Stomach (tissue), 9 donors: ENCODE results near the gene GIMAP7. TPM values are rescaled to one million over a fixed set of nuclear protein-coding genes. Genes with fewer than 3 reads are reported as not detected.

Source experiments
- DNase-seq, 2 donors: peaks; one replicate each; pipeline versions ENCODE4 v3.0.0 to v3.0.0-alpha.2; 2013 to 2019
- H3K27ac ChIP-seq, 5 donors: fragments of 200-600 bp in 4 of 5; sonication (generic) in 4 of 5; one replicate each; pipeline ENCODE4 v1.5.1; 2013 to 2019; ENCODE audit warnings: mild to moderate bottlenecking in 1 of 5, moderate library complexity in 1 of 5
- H3K27me3 ChIP-seq, 3 donors: fragments of 200-600 bp; sonication (generic); one replicate each; pipeline ENCODE4 v1.5.1; 2017 to 2019; ENCODE audit warnings: mixed run types in 1 of 3
- H3K36me3 ChIP-seq, 4 donors: fragments of 200-600 bp; sonication (generic); 1 replicate in 3 of 4; 2 replicates in 1 of 4; pipeline ENCODE4 v1.5.1; 2016 to 2019
- H3K4me1 ChIP-seq, 4 donors: fragments of 200-600 bp; sonication (generic); one replicate each; pipeline ENCODE4 v1.5.1; 2016 to 2019
- H3K4me3 ChIP-seq, 4 donors: fragments of 200-600 bp; sonication (generic) in 3 of 4; one replicate each; pipeline ENCODE4 v1.5.1; 2016 to 2019; ENCODE audit warnings: mild to moderate bottlenecking in 1 of 4
- H3K9me3 ChIP-seq, 4 donors: fragments of 200-600 bp; sonication (generic); one replicate each; pipeline ENCODE4 v1.5.1; 2016 to 2019
- EP300 ChIP-seq: sonication (generic); formaldehyde crosslinking; IDR thresholded peaks from one replicate; pipeline ENCODE4 v1.6.1; 2017; ENCODE audit warnings: antibody characterized with exemption
- POLR2A ChIP-seq, 4 donors: fragments of 450-650 bp; IDR thresholded peaks; one replicate each; pipeline ENCODE4 v1.6.1; 2016; ENCODE audit warnings: antibody characterized with exemption in 4 of 4, control low read depth in 2 of 4, mild to moderate bottlenecking in 1 of 4, moderate library complexity in 1 of 4
- POLR2AphosphoS5 ChIP-seq, 3 donors: sonication (generic); formaldehyde crosslinking; IDR thresholded peaks; one replicate each; pipeline ENCODE4 v1.6.1; 2016; ENCODE audit warnings: antibody characterized with exemption in 3 of 3
- WGBS, 5 donors: extraction: QIAGEN DNeasy Blood & Tissue Kit in 3 of 5; methylation state at CpG; one replicate each; pipeline versions ENCODE4 v1.1.5 to v1.1.7; 2013 to 2018; 5-methylcytosine and 5-hydroxymethylcytosine counted together
- intact Hi-C: fragments of 100-400 bp; cut with DNase I; formaldehyde crosslinking; loops from one replicate; pipeline ENCODE4 v1.15.1; 2023; ENCODE audit warnings: low total_unique reads
- polyA plus RNA-seq, 3 donors: library from polyadenylated mRNA; stranded (reverse); fragments of 200-250 nt; gene quantifications; one replicate each; pipeline ENCODE4 v1.2.3, GENCODE V29; 2013
- total RNA-seq, 5 donors: library from RNA; depleted of rRNA; stranded (reverse); fragments of >200 nt; gene quantifications; one replicate each; pipeline versions ENCODE4 v1.1.0 to v1.2.3, GENCODE V29; 2014 to 2016
- TF ChIP-seq, protein P1 (sequence below), 7 experiments: fragments of 450-650 bp in 4 of 7; fragments of 200-600 bp in 3 of 7; sonication (generic) in 3 of 7; IDR thresholded peaks; one replicate each; pipeline ENCODE4 v1.5.1; 2016 to 2019; ENCODE audit warnings: antibody characterized with exemption in 7 of 7, control low read depth in 2 of 7, mild to moderate bottlenecking in 1 of 7
- donor health status: healthy with polysubstance abuse.
- donor health status: Bipolar disorder and iron deficiency.
- donor health status: healthy.

The GIMAP7 gene
- total and polyA plus RNA-seq, 8 donors: 1.2 to 15.9 (median 11.7) TPM; not detected in 1

DNA sequence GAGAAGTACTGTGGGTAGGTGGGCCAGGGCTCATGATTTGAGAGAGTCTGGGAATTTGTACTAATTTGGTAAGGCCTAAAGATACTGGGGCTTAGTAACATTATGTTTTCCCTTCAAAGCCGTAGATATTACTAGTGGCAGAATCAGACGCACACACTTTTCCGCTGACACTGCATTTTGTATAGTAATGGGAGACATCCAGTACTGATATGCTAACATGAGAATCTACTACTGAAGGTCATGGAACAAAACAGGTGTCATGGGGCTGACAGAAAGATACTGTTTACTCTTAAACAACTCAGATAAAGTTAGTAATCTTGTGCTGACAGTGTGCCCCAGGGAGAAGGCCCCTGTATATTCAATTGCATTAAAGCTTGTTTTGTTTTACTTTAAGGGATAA, 11.1 kb upstream of the GIMAP7 start:
- Histone ChIP-seq H3K4me3 (no peak overlapping the region), H3K27ac (peak overlapping the region in 1 of 5 donors; percentile 53), H3K9me3 (no peaks in the 10 kb centered on the region), H3K27me3 (no peaks in the 10 kb centered on the region), H3K4me1 (no peaks in the 10 kb centered on the region), H3K36me3 (no peaks in the 10 kb centered on the region)
- 58 to 68% (median 66%) methylated on average over 3 of the region's 3 CpGs for WGBS, 5 donors
- intact Hi-C loops: no loop called here
- DNase-seq: no peak
- TF ChIP-seq POLR2A (IDR thresholded peaks at IDR 0.05): no peak
- TF ChIP-seq, protein P1, sequence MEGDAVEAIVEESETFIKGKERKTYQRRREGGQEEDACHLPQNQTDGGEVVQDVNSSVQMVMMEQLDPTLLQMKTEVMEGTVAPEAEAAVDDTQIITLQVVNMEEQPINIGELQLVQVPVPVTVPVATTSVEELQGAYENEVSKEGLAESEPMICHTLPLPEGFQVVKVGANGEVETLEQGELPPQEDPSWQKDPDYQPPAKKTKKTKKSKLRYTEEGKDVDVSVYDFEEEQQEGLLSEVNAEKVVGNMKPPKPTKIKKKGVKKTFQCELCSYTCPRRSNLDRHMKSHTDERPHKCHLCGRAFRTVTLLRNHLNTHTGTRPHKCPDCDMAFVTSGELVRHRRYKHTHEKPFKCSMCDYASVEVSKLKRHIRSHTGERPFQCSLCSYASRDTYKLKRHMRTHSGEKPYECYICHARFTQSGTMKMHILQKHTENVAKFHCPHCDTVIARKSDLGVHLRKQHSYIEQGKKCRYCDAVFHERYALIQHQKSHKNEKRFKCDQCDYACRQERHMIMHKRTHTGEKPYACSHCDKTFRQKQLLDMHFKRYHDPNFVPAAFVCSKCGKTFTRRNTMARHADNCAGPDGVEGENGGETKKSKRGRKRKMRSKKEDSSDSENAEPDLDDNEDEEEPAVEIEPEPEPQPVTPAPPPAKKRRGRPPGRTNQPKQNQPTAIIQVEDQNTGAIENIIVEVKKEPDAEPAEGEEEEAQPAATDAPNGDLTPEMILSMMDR (IDR thresholded peaks at IDR 0.05): no peak
- no peak for TF ChIP-seq EP300
- TF ChIP-seq POLR2AphosphoS5 (IDR thresholded peaks at IDR 0.05): no peak

DNA sequence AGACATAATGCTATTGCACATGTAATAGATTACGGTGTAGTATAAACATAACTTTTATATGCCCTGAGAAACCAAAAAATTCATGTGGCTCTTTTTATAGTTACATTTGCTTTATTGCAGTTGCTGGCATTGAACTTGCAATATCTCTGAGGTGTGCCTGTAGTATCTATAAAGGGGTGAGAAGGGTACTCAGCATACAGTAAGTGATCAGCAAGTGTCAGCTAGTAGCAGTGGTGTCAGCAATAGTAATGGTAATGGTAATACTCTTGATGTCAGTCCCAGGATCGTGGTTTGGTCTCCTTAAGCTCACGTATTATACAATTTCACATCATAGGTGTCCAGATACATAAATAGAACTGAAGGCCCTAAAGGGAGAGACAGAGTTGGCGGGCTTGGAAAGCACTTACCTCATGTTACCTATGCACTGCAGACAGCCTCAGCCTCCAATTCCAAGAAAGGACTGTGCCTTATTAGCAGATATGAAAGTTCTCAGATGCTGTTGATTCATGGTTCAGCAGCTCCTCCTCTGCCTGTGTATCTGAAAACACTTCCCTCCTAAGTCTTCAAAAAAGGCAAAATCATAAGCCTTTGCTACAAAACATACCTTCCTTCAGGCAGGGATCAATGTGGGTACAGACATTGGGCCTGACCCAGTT, 6.6 kb upstream of the GIMAP7 start:
- no peak for DNase-seq
- no peak overlapping the region for H3K27ac ChIP-seq
- TF ChIP-seq, protein P1 (IDR thresholded peaks at IDR 0.05): no peak
- no peak for TF ChIP-seq POLR2AphosphoS5 (IDR thresholded peaks at IDR 0.05)
- no peak for TF ChIP-seq EP300
- TF ChIP-seq POLR2A (IDR thresholded peaks at IDR 0.05): no peak
- intact Hi-C loops: no loop called here
- H3K4me1 ChIP-seq: no peaks in the 10 kb centered on the region
- H3K4me3 ChIP-seq: no peak overlapping the region
- no peaks in the 10 kb centered on the region for H3K27me3 ChIP-seq
- 85 to 91% (median 88%) methylated on average over 4 of the region's 4 CpGs for WGBS, 5 donors
- no peaks in the 10 kb centered on the region for H3K36me3 ChIP-seq
- no peaks in the 10 kb centered on the region for H3K9me3 ChIP-seq

DNA sequence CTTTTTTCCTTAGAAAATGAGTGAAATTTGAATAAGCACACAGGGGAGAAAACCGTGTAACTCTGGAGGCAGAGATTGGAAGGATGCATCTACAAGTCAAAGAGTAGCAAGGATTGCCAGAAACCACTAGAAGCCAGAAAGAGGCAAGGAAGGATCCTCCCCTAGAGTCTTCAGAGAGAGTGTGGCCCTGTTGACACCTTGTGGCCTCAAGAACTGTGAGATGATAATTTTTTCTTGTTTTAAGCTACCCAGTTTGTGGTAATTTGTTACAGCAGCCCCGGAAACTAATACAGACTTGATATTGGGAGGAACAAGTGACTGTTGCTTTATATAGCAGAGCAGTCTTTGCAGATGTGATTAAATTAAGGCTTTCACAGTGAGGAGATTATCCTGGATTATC, 3.6 kb upstream of the GIMAP7 start:
- TF ChIP-seq, protein P1 (IDR thresholded peaks at IDR 0.05): no peak
- no peak for TF ChIP-seq POLR2A (IDR thresholded peaks at IDR 0.05)
- 58 to 74% (median 71%) methylated on average over 2 of the region's 2 CpGs for WGBS, 5 donors
- H3K4me1 ChIP-seq: no peaks in the 10 kb centered on the region
- no peaks in the 10 kb centered on the region for H3K9me3 ChIP-seq
- no peak for DNase-seq
- H3K4me3 ChIP-seq: no peak overlapping the region
- H3K36me3 ChIP-seq: no peaks in the 10 kb centered on the region
- H3K27me3 ChIP-seq: no peaks in the 10 kb centered on the region
- H3K27ac ChIP-seq: no peak overlapping the region
- intact Hi-C loops: no loop called here

DNA sequence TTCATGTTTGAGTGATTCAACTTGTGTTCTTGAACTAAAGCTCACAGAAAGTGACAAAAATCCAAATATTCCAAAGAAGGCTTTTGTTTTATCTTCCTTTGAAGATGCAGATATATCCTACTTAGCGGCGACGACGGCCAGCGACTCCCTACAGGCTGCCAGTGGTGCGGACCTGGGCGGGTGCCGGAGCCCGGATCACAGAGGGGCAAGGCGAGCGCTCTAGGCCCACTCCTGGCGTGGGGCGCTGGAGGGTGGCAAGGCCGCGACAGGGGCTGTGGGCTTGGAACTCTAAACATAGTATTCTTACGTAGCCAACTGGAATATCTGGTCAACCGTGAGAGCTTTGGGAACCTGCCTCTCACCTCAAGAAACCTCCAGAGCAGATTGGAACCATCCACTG, 914 bp upstream of the GIMAP7 start:
- Histone ChIP-seq H3K9me3 (no peaks in the 10 kb centered on the region), H3K36me3 (no peaks in the 10 kb centered on the region), H3K27ac (peak overlapping the region in 4 of 5 donors; percentile 61 to 71 (median 64)), H3K4me1 (no peaks in the 10 kb centered on the region), H3K27me3 (no peaks in the 10 kb centered on the region), H3K4me3 (peak overlapping the region in 1 of 4 donors; percentile 43)
- DNase-seq: no peak
- no peak for TF ChIP-seq POLR2A (IDR thresholded peaks at IDR 0.05)
- TF ChIP-seq, protein P1 (IDR thresholded peaks at IDR 0.05): no peak
- TF ChIP-seq EP300: no peak
- TF ChIP-seq POLR2AphosphoS5 (IDR thresholded peaks at IDR 0.05): no peak
- 92 to 97% (median 93%) methylated on average over 17 of the region's 17 CpGs for WGBS, 5 donors
- intact Hi-C loops: no loop called here
